HepG2 (cell line): Measurements from ENCODE around the gene FDXR. TPM values are rescaled to one million over a fixed set of nuclear protein-coding genes. Genes with fewer than 3 reads are reported as not detected.

ENCODE experiments used
- ATAC-seq: fragments of 200-7000 bp; cut with Tn5 transposase; 3 replicates; pipeline ENCODE4 v1.9.1; 2020; ENCODE audit warnings: mild to moderate bottlenecking, moderate library complexity
- BruUV-seq: library from RNA; stranded (reverse); fragments of 400-500 nt; replicated peaks from 2 replicates; lab custom pipeline; 2021; lab: Mats Ljungman, UMichigan
- CTCF ChIA-PET: fragments of 300-600 bp; formaldehyde crosslinking; extraction: SDS; loops from one replicate; lab custom pipeline; 2021; ENCODE audit warnings: low total read pairs, inconsistent platforms, low intra/inter-chr PET ratio; lab: Yijun Ruan, JAX
- POLR2A ChIA-PET: fragments of 350-600 bp; sonication (Branson Sonifier 250); formaldehyde crosslinking; loops from one replicate; lab custom pipeline; 2020; ENCODE audit warnings: antibody characterized with exemption, inconsistent platforms; lab: Yijun Ruan, JAX
- DNase-seq: peaks from one replicate; pipeline ENCODE4 v3.0.0-alpha.2; 2015; ENCODE audit warnings: low spot score
- FAIRE-seq: peaks from 3 replicates; lab custom pipeline; 2011; peaks lifted over from hg19 to GRCh38; lab: Jason Lieb, UNC
- H2AFZ ChIP-seq: one replicate; pipeline ENCODE4 v1.6.1; 2011; ENCODE audit warnings: low read length, inconsistent platforms
- H3K27ac ChIP-seq: fragments of 300-600 bp; 3 replicates; pipeline ENCODE4 v1.8.0; 2011; ENCODE audit warnings: mixed run types, mild to moderate bottlenecking, mixed read lengths, low read length, inconsistent platforms; ENCODE audit not compliant: insufficient read depth; ENCODE audit errors: extremely low read length
- H3K27me3 ChIP-seq, 2 experiments: fragments of 200-600 bp in 1 of 2; 2 replicates in 1 of 2; 3 replicates in 1 of 2; pipeline versions ENCODE4 v1.6.0 to v1.8.0; 2011; ENCODE audit warnings: low read length in 2 of 2, mild to moderate bottlenecking in 2 of 2, moderate library complexity in 2 of 2, inconsistent platforms in 1 of 2; ENCODE audit not compliant: insufficient read depth in 2 of 2, control insufficient read depth in 1 of 2
- H3K36me3 ChIP-seq, 2 experiments: fragments of 200-600 bp in 1 of 2; replicated peaks in 1 of 2; 2 replicates in 1 of 2; 3 replicates in 1 of 2; pipeline versions ENCODE4 v1.5.1 to v1.8.0; 2011; ENCODE audit warnings: low read length in 2 of 2, inconsistent platforms in 1 of 2; ENCODE audit not compliant: insufficient read depth in 2 of 2, control insufficient read depth in 1 of 2
- H3K4me1 ChIP-seq: 2 replicates; pipeline ENCODE4 v1.5.1; 2012; ENCODE audit warnings: low read length, inconsistent platforms; ENCODE audit not compliant: insufficient read depth
- H3K4me2 ChIP-seq: 2 replicates; pipeline ENCODE4 v1.6.0; 2011; ENCODE audit warnings: low read depth, low read length, inconsistent platforms
- H3K4me3 ChIP-seq, 3 experiments: fragments of 200-600 bp in 1 of 3; sonication (generic), shearing (Covaris generic) in 1 of 3; replicated peaks in 1 of 3; 2 replicates each; pipeline ENCODE4 v1.5.1; 2011 to 2016; ENCODE audit warnings: low read length in 3 of 3, inconsistent platforms in 2 of 3, low read depth in 2 of 3, mild to moderate bottlenecking in 2 of 3, control low read depth in 1 of 3, mixed read lengths in 1 of 3; ENCODE audit not compliant: insufficient read depth in 1 of 3
- H3K79me2 ChIP-seq: one replicate; pipeline ENCODE4 v1.6.1; 2011; ENCODE audit warnings: low read length, inconsistent platforms; ENCODE audit not compliant: insufficient read depth
- H3K9ac ChIP-seq: 2 replicates; pipeline ENCODE4 v1.6.0; 2011; ENCODE audit warnings: mild to moderate bottlenecking, low read depth, low read length, inconsistent platforms; ENCODE audit not compliant: insufficient read depth
- H3K9me3 ChIP-seq: 2 replicates; pipeline ENCODE4 v1.5.1; 2012; ENCODE audit warnings: mild to moderate bottlenecking, low read length
- H4K20me1 ChIP-seq: 2 replicates; pipeline ENCODE4 v1.6.0; 2011; ENCODE audit warnings: inconsistent platforms, mild to moderate bottlenecking, low read length, moderate library complexity; ENCODE audit not compliant: insufficient read depth
- CBX5 ChIP-seq: sonication (generic); formaldehyde crosslinking; IDR thresholded peaks from 2 replicates; pipeline ENCODE4 v1.4.0; 2020; ENCODE audit warnings: missing genetic modification reagents, borderline replicate concordance
- SP2 ChIP-seq: sonication (generic); formaldehyde crosslinking; IDR thresholded peaks from 2 replicates; pipeline ENCODE4 v1.5.1; 2020; ENCODE audit warnings: mild to moderate bottlenecking, missing genetic modification reagents
- ZNF296 ChIP-seq: sonication (generic); formaldehyde crosslinking; conservative IDR thresholded peaks from 2 replicates; pipeline ENCODE4 v1.5.0; 2020; ENCODE audit warnings: mild to moderate bottlenecking, missing genetic modification reagents
- ZNF33B ChIP-seq: sonication (generic); formaldehyde crosslinking; IDR thresholded peaks from 2 replicates; pipeline ENCODE4 v1.5.1; 2020; ENCODE audit warnings: mild to moderate bottlenecking, missing genetic modification reagents
- ZNF446 ChIP-seq: sonication (generic); formaldehyde crosslinking; IDR thresholded peaks from 2 replicates; pipeline ENCODE4 v1.5.0; 2020; ENCODE audit warnings: mild to moderate bottlenecking, missing genetic modification reagents
- ZNF496 ChIP-seq: sonication (generic); formaldehyde crosslinking; IDR thresholded peaks from 2 replicates; pipeline ENCODE4 v1.8.1; 2023; ENCODE audit warnings: mild to moderate bottlenecking, moderate library complexity, missing genetic modification reagents; ENCODE audit not compliant: insufficient replicate concordance
- ZNF550 ChIP-seq: sonication (generic); formaldehyde crosslinking; IDR thresholded peaks from 2 replicates; pipeline ENCODE4 v1.4.0; 2020; ENCODE audit warnings: mild to moderate bottlenecking, missing genetic modification reagents, borderline replicate concordance
- ZNF670 ChIP-seq: sonication (generic); formaldehyde crosslinking; IDR thresholded peaks from 2 replicates; pipeline ENCODE4 v1.8.0; 2022; ENCODE audit warnings: mild to moderate bottlenecking, missing genetic modification reagents, borderline replicate concordance
- WGBS: methylation state at CpG from one replicate; pipeline ENCODE4 v1.1.6; 2017; ENCODE audit warnings: low lambda C conversion rate; 5-methylcytosine and 5-hydroxymethylcytosine counted together
- in situ Hi-C: cut with HindIII; loops from 2 replicates; pipeline ENCODE4 v1.10.0; 2017; ENCODE audit warnings: low pct_unique_long_range_greater_than_20kb; ENCODE audit not compliant: extremely low pct_ligation_motif_present
- intact Hi-C: fragments of 100-400 bp; cut with micrococcal nuclease; formaldehyde crosslinking; loops from one replicate; pipeline ENCODE4 v1.10.0; 2022; ENCODE audit not compliant: unreplicated experiment
- polyA plus RNA-seq, 8 experiments: library from polyadenylated mRNA; depleted of rRNA in 3 of 8; stranded (reverse) in 7 of 8; unstranded in 1 of 8; fragments of >200 nt; fragmentation: Illumina TruSeq in 4 of 8; extraction: Trizol in 4 of 8; gene quantifications; 2 replicates each; pipeline versions ENCODE4 v1.2.1 to v1.2.3, GENCODE V29; 2011 to 2016; ENCODE audit warnings: low read depth in 4 of 8, missing spikeins in 1 of 8, mixed read lengths in 1 of 8; ENCODE audit not compliant: insufficient read depth in 1 of 8
- total RNA-seq, 5 experiments: library from RNA; depleted of rRNA; stranded (reverse); fragments of >200 nt; fragmentation: Illumina TruSeq; extraction: Trizol; gene quantifications; 2 replicates each; pipeline ENCODE4 v1.2.3, GENCODE V29; 2016; ENCODE audit warnings: low read depth in 1 of 5
- TF ChIP-seq, protein P1 (sequence below): sonication (generic); formaldehyde crosslinking; IDR thresholded peaks from 2 replicates; pipeline ENCODE4 v1.5.0; 2020; ENCODE audit warnings: mild to moderate bottlenecking, missing genetic modification reagents
- TF ChIP-seq, protein P2 (sequence below): sonication (generic); formaldehyde crosslinking; IDR thresholded peaks from 2 replicates; pipeline ENCODE4 v1.4.0; 2020; ENCODE audit warnings: missing genetic modification reagents, mild to moderate bottlenecking, borderline replicate concordance
- TF ChIP-seq, protein P3 (sequence below): sonication (generic); formaldehyde crosslinking; conservative IDR thresholded peaks from 2 replicates; pipeline ENCODE4 v1.4.0; 2020; ENCODE audit warnings: missing genetic modification reagents

Gene FDXR
- total and polyA plus RNA-seq, 2 of the 13 experiments (the other 11 are each of a cell fraction or from before 2014, with no cell fraction given): 23.4 to 116 TPM

DNA sequence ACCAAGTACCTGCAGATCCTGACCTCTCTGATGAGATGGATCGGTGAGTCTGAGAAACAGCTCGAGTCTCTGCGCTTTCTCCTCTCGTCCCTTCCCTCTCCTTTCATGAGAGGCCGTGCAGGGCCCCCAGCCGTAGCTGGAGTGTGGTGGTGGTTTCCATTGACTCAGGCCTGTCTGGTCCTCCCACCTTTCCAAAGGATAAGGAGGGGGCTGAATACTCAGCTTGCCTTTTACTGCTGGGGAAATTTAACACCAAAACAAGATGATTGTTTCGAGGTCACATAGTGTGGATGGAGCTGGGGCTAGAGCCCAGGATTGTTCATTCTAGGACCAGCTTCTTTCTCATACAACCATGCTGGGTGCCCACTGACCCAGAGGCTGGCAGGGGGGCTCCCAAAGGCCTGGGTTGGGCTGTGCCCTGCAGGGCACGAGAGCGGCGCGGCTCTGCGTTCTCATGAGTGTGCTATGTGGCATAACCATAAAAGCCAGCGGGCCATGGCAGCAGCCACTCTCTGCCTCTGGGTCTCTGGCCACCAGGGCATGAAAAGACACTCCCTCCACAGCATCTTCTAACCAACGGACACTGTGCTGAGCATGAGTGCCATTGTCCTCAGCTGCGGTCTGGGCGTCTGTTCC is 52.9 kb downstream of the FDXR start:
- WGBS: 94% methylated on average over 16 of the region's 16 CpGs
- in situ Hi-C loops: no loop called here
- Histone ChIP-seq H3K4me2 (no peak overlapping the region), H3K4me3 (no peak overlapping the region), H3K9ac (no peak overlapping the region), H3K79me2 (no peaks in the 10 kb centered on the region), H3K36me3 (peaks cover 2 to 5% of the 10 kb centered on the region in 2 experiments; a peak in 2 of 5 replicates), H2AFZ (no peak overlapping the region), H3K9me3 (no peaks in the 10 kb centered on the region), H3K27ac (no peak overlapping the region), H3K27me3 (no peaks in the 10 kb centered on the region), H3K4me1 (no peaks in the 10 kb centered on the region), H4K20me1 (no peaks in the 10 kb centered on the region)
- no TSS peak for BruUV-seq
- intact Hi-C loops: no loop called here
- DNase-seq (no peak), ATAC-seq (no peak), FAIRE-seq (no peak)
- CTCF ChIA-PET: no interaction called here
- TF ChIP-seq ZNF446 (CRISPR knock-in tag) (no peak), SP2 (CRISPR knock-in tag) (no peak)
- TF ChIP-seq, protein P1, sequence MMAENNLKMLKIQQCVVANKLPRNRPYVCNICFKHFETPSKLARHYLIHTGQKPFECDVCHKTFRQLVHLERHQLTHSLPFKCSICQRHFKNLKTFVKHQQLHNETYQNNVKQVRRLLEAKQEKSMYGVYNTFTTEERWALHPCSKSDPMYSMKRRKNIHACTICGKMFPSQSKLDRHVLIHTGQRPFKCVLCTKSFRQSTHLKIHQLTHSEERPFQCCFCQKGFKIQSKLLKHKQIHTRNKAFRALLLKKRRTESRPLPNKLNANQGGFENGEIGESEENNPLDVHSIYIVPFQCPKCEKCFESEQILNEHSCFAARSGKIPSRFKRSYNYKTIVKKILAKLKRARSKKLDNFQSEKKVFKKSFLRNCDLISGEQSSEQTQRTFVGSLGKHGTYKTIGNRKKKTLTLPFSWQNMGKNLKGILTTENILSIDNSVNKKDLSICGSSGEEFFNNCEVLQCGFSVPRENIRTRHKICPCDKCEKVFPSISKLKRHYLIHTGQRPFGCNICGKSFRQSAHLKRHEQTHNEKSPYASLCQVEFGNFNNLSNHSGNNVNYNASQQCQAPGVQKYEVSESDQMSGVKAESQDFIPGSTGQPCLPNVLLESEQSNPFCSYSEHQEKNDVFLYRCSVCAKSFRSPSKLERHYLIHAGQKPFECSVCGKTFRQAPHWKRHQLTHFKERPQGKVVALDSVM (CRISPR knock-in tag): no peak
- POLR2A ChIA-PET: no interaction called here

DNA sequence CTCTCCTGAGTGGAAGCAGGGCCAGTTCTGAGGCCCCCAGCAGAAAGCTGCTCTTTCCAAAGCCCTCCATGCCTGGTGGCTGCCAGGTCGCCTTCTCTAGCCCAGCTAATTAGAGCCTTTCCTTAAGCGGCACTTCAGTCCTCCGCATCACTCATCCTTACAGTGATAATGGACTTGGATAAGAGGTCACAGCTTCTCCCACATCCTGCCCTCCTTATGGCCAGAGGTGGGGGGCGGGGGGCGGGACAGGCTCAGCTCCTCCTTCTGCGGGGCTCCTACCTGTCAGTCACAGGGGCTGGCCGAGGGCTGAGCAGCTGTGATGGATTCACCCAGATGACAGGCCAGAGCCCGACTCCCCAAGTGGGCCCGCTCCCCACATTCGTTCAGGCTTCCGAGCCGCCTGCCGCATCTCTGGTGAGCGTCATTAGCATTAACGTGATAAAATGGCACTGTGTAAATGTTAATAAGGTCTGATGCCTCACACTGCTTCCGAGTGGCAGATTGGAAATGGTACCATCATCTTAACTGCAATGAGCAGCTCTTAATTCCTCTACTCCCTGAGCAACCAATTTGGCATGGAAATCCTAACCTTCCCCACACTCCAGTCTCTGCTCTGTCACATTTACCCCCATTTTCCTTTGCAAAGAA is 54.4 kb downstream of the FDXR start:
- no TSS peak for BruUV-seq
- 94% methylated on average over 13 of the region's 16 CpGs for WGBS
- no peak overlapping the region for H3K27ac ChIP-seq
- FAIRE-seq (no peak), ATAC-seq (no peak), DNase-seq (no peak)
- no peak overlapping the region for H3K4me3 ChIP-seq
- no peaks in the 10 kb centered on the region for H3K27me3 ChIP-seq
- H3K79me2 ChIP-seq: no peaks in the 10 kb centered on the region
- H3K9me3 ChIP-seq: no peaks in the 10 kb centered on the region
- intact Hi-C loops (no loop called here), in situ Hi-C loops (no loop called here)
- no peak overlapping the region for H3K4me2 ChIP-seq
- peaks cover 2 to 5% of the 10 kb centered on the region in 2 experiments; a peak in 2 of 5 replicates for H3K36me3 ChIP-seq
- no peaks in the 10 kb centered on the region for H3K4me1 ChIP-seq
- ChIA-PET CTCF (no interaction called here), POLR2A (no interaction called here)
- no peak overlapping the region for H2AFZ ChIP-seq
- H4K20me1 ChIP-seq: no peaks in the 10 kb centered on the region
- H3K9ac ChIP-seq: no peak overlapping the region
- no peak for TF ChIP-seq ZNF496
- no peak for TF ChIP-seq ZNF296
- TF ChIP-seq, protein P2, sequence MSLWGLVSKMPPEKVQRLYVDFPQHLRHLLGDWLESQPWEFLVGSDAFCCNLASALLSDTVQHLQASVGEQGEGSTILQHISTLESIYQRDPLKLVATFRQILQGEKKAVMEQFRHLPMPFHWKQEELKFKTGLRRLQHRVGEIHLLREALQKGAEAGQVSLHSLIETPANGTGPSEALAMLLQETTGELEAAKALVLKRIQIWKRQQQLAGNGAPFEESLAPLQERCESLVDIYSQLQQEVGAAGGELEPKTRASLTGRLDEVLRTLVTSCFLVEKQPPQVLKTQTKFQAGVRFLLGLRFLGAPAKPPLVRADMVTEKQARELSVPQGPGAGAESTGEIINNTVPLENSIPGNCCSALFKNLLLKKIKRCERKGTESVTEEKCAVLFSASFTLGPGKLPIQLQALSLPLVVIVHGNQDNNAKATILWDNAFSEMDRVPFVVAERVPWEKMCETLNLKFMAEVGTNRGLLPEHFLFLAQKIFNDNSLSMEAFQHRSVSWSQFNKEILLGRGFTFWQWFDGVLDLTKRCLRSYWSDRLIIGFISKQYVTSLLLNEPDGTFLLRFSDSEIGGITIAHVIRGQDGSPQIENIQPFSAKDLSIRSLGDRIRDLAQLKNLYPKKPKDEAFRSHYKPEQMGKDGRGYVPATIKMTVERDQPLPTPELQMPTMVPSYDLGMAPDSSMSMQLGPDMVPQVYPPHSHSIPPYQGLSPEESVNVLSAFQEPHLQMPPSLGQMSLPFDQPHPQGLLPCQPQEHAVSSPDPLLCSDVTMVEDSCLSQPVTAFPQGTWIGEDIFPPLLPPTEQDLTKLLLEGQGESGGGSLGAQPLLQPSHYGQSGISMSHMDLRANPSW: no peak
- no peak for TF ChIP-seq CBX5
- no peak for TF ChIP-seq ZNF670 (CRISPR knock-in tag)
- TF ChIP-seq, protein P3, sequence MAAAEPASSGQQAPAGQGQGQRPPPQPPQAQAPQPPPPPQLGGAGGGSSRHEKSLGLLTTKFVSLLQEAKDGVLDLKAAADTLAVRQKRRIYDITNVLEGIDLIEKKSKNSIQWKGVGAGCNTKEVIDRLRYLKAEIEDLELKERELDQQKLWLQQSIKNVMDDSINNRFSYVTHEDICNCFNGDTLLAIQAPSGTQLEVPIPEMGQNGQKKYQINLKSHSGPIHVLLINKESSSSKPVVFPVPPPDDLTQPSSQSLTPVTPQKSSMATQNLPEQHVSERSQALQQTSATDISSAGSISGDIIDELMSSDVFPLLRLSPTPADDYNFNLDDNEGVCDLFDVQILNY (CRISPR knock-in tag): no peak
- no peak for TF ChIP-seq ZNF550 (CRISPR knock-in tag)
- no peak for TF ChIP-seq ZNF33B (CRISPR knock-in tag)
